Kidney (tissue), 14 donors: ENCODE data around the gene HIVEP3. TPM values are rescaled to one million over a fixed set of nuclear protein-coding genes. Genes with fewer than 3 reads are reported as not detected.

Experiments
- DNase-seq, 5 donors: peaks; one replicate each; pipeline ENCODE4 v3.0.0-alpha.2; 2013 to 2020
- FAIRE-seq: peaks from 2 replicates; lab custom pipeline; 2012; peaks lifted over from hg19 to GRCh38; lab: Jason Lieb, UNC
- H3K27ac ChIP-seq, 2 donors: one replicate each; pipeline ENCODE4 v1.7.0; 2013; ENCODE audit warnings: low read depth in 2 of 2, low read length in 2 of 2, inconsistent platforms in 1 of 2
- H3K27me3 ChIP-seq: one replicate; pipeline ENCODE4 v1.7.1; 2013; ENCODE audit warnings: low read length, inconsistent platforms; ENCODE audit not compliant: control insufficient read depth, insufficient read depth
- H3K36me3 ChIP-seq, 3 donors: one replicate each; pipeline versions ENCODE4 v1.7.0 to v1.7.1; 2013; ENCODE audit warnings: low read length in 3 of 3, control low read depth in 1 of 3, inconsistent platforms in 1 of 3; ENCODE audit not compliant: insufficient read depth in 3 of 3, control insufficient read depth in 2 of 3
- H3K4me1 ChIP-seq, 3 donors: one replicate each; pipeline versions ENCODE4 v1.7.0 to v1.7.1; 2013; ENCODE audit warnings: low read length in 3 of 3, inconsistent platforms in 1 of 3, low read depth in 1 of 3; ENCODE audit not compliant: control insufficient read depth in 2 of 3, insufficient read depth in 2 of 3
- H3K4me3 ChIP-seq, 3 donors: one replicate each; pipeline versions ENCODE4 v1.7.0 to v1.8.1; 2013; ENCODE audit warnings: low read length in 3 of 3, control low read depth in 1 of 3, inconsistent platforms in 1 of 3
- H3K9ac ChIP-seq, 3 donors: one replicate each; pipeline versions ENCODE4 v1.7.0 to v1.7.1; 2013; ENCODE audit warnings: low read length in 3 of 3, control low read depth in 1 of 3, inconsistent platforms in 1 of 3
- H3K9me3 ChIP-seq, 3 donors: one replicate each; pipeline versions ENCODE4 v1.7.0 to v1.7.1; 2013; ENCODE audit warnings: low read length in 3 of 3, control low read depth in 1 of 3, inconsistent platforms in 1 of 3; ENCODE audit not compliant: control insufficient read depth in 2 of 3, insufficient read depth in 1 of 3
- CTCF ChIP-seq: IDR thresholded peaks from 3 replicates; pipeline ENCODE4 v1.5.1; 2012; ENCODE audit warnings: mild to moderate bottlenecking, moderate library complexity, borderline replicate concordance; ENCODE audit not compliant: insufficient read depth; ENCODE audit errors: extremely low read depth
- intact Hi-C: fragments of 100-400 bp; cut with DNase I; formaldehyde crosslinking; loops from one replicate; pipeline ENCODE4 v1.11.1; 2022
- polyA plus RNA-seq: library from polyadenylated mRNA; stranded (reverse); fragments of 350-450 nt; fragmentation: Illumina TruSeq; extraction: RNeasy Lipid Tissue Mini Kit (QIAGEN cat#74804); gene quantifications from one replicate; pipeline ENCODE4 v1.2.3, GENCODE V29; 2014; ENCODE audit warnings: low read depth, low replicate concordance; ENCODE audit not compliant: insufficient read depth
- total RNA-seq: library from RNA; stranded (reverse); fragmentation: NEBNext Ultra II Directional; extraction: Animal tissue kit (Norgen Biotek cat#: 25700); gene quantifications from one replicate; pipeline ENCODE4 v1.2.1, GENCODE V29; 2021
- donor health status: control.
- donor health status: control.
- donor health status: control.
- donor health status: control.
- donor health status: control.
- donor health status: DM: yes; HTN: yes; CAD: no.
- donor health status: Normal renal cell carcinoma (clear cell type).

The HIVEP3 gene
- total and polyA plus RNA-seq, 2 donors from 2014 or later, result 3.5 to 11.0 TPM

- Histone ChIP-seq H3K9ac (no peak overlapping the region), H3K27ac (no peak overlapping the region), H3K27me3 (no peaks in the 10 kb centered on the region), H3K4me3 (no peak overlapping the region), H3K4me1 (peaks cover 0 to 3% (median 0%) of the 10 kb centered on the region in 3 donors), H3K9me3 (no peaks in the 10 kb centered on the region), H3K36me3 (no peaks in the 10 kb centered on the region)
- DNase-seq (no peak), FAIRE-seq (no peak)
- no peak for TF ChIP-seq CTCF
- intact Hi-C loops, result no loop called here
Measured at GRCh38 chr1:41580520-41581172, 338.1 kb downstream of the HIVEP3 start.

DNA sequence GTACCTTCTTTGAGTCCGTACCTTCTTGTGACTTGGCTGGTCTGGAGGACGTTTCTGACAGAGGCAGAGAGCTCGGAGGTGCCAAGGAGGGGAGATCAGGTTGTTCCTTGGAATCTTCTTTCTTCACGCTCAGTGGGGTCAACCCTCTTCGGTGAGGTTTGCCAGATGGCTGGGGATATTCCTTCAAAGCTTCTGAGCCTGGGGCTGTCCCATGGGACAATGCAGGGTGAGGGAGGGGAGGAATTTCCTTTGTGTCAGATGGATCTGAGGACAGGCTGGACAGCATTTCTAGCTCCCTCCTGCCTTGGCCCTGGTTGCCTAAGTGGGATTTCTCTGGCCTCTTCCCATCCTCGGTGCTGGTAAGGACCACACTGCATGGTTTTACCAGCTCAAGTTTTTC is 338.7 kb downstream of the HIVEP3 start:
- no peak overlapping the region for H3K9ac ChIP-seq
- no peaks in the 10 kb centered on the region for H3K27me3 ChIP-seq
- no peaks in the 10 kb centered on the region for H3K9me3 ChIP-seq
- no peak overlapping the region for H3K27ac ChIP-seq
- no peak for TF ChIP-seq CTCF
- DNase-seq (no peak), FAIRE-seq (no peak)
- intact Hi-C loops, result no loop called here
- no peaks in the 10 kb centered on the region for H3K36me3 ChIP-seq
- no peak overlapping the region for H3K4me3 ChIP-seq
- peaks cover 0 to 3% (median 0%) of the 10 kb centered on the region in 3 donors for H3K4me1 ChIP-seq

- TF ChIP-seq CTCF, result peak; percentile 56
- DNase-seq (peak in 1 of 5 donors; percentile 17), FAIRE-seq (no peak)
- Histone ChIP-seq H3K4me1 (peaks cover 0 to 6% (median 0%) of the 10 kb centered on the region in 3 donors), H3K9ac (peak overlapping the region in 1 of 3 donors; percentile 13), H3K27me3 (no peaks in the 10 kb centered on the region), H3K36me3 (no peaks in the 10 kb centered on the region), H3K27ac (no peak overlapping the region), H3K9me3 (no peaks in the 10 kb centered on the region), H3K4me3 (no peak overlapping the region)
- intact Hi-C loops, result no loop called here
Measured at GRCh38 chr1:41578712-41579335, 339.9 kb downstream of the HIVEP3 start.
